HG03565 (cell line): ENCODE results near the gene ATF6.

ENCODE experiments used
- ATAC-seq: cut with Tn5 transposase; IDR thresholded peaks from one replicate; pipeline ENCODE4 v1.9.1; 2021; ENCODE audit warnings: mild to moderate bottlenecking, moderate library complexity; ENCODE audit not compliant: unreplicated experiment

Gene ATF6

DNA sequence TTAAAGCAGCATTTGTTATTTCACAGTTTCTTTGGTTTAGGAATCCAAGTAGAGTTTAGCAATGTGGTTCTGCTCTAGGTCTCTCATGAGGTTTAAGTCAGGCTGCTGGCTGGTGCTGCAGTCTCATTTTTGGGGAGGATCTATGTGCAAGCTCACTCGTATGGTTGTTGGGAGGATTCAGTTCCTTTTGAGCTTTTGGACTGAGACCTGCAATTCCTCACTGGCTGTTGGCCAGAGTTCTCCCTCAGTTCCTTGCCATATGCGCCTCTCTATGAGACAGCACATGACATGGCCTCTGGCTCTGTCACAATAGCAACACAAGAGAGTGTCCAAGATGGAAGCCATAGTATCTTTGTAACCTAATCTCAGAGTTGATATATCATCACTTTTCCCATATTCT is 166.5 kb downstream of the ATF6 start:
- no peak for ATAC-seq

DNA sequence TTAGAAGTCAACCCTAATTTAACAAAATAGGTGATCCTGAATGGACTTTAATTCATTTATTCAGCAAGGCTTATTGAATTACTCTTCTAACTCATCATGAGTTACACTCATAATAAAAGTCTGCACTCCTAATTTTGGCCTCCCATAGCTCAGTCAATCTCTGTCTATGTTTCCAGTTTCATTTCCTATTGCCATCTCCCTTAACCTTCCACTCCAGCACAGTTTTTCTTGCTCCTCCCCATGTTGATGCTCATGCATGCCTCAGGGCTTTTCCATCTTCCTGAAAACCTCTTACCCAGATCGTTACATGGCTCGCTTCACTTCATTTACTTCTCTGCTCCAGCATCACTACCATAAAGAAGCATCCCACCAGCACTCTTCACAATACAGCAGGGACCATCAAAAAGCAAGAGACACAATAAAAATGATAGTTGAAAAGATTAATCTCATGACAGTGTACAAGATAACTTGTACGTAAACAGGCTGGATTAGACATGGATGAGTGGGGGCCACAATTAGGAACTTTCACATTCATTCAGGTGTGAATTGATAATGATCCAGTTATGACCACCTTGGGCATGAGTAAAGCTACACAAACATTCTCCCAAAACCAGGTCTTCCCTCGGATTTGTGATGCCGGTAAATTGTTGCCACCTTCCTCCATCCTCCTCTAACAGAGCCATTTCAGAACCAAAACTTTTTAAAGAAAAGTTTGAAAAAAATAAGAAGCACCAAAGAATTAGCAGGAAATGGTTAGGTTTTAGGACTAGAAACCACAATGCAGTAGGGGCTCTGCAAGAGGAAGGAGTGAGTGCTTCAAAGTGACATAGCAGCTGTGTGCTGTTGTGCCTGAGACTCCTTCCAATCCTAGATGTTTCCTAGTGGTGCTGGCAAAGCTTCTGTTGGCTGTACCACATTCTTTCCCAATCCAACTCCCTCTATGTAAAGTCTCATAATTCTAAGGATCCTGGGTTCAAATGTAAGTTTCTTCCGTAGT is 167.8 kb downstream of the ATF6 start:
- no peak for ATAC-seq

DNA sequence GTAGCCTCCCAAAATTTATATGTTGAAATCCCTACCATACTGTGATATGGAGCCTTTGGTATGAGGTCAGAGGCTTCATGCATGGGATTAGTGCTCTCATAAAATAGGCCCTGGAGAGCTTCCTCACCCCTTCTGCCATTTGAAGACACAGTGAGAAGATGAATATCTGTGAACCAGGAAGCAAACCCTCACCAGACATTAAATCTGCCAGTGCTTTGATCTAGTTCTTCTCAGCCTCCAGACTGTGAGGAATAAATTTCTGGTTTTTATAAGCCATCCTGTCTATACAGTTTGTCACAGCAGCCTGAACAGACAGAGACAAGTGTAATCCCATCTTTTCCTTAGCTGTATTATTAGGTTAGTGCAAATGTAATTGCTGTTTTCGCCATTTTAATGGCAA is 169.1 kb downstream of the ATF6 start:
- no peak for ATAC-seq

DNA sequence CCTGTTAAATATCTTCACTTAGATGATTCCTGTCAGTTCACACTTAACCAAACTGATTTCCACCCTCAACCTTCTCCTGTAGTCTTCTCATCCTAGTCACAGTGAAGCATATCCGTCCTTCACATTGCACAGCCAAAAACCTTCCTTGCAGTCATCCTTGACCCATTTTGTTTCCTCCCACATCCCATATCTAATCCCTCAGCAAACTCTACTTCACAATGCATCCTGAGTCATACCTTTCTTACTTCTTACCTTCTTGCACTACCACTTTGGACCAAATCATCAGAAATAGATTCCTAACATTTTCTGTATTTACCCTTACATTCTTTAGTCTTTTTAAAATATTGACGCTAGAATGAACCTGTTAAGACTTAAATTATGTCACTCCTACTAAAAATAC is 170.7 kb downstream of the ATF6 start:
- no peak for ATAC-seq

DNA sequence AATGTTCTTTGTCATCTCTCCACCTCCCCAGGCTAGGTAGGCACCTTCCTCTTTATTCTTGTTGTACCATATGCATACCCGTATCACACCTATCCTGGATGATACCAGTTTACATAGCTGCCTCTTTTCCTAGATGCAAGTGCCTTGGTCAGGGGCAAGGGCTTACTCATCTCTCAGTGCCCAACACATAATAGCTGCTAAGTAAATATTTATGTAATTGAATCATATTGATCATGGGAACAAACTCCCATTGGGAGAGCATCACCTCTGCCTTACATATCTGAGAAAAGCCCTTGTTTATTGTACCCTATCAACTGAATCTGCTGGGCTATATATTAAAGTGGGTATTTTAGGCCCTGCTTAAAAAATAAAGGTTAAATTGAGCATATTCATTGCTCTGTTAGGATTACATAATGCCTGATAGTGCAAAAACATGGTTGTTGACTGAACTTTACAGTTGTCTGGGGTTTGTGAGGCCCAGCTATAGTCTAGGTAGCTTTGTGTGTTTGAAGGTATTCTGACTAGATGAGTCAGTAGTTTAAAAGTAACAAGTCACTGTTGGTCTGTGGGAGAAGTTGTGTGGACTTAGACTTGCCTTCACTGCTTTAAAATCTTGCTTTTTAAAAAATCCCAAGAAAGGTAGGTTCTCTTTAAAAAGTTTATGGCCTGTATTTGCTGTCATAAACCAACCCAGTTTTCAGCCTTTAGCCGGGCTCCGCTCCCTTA is 174.9 kb downstream of the ATF6 start:
- ATAC-seq = no peak

DNA sequence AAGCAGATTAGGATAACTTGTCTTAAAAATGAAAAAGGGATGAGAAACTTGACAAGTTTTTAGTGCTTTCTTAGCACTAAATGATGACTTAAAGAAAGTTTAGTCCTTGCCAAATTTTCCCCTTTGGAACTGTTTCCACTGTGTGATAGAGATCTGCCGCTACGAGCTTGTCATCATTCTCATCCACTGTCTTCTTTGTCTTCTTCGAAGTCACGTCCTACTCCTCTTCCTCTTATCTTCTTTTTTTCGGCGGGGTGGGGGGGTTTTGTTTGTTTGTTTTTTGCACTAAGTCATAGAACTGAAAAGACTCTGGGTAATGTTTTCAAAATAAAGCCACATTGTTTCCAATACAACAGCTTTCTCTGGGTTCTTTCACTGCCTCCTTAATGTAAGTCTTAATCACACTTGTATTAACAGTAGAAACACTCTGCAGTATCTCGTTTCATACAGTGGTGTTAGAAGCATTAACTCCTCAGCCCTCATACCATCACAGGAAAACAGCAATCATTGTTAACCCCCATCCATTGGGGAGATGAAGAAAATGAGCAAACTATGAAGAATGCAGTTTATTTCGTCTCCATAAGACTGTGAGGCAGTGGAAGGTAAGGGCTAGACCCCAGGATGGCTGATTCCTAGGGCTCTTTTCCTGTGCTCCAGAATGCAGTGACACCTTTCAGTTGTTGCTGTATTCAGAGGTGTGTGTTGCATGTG is 175.8 kb downstream of the ATF6 start:
- no peak for ATAC-seq

DNA sequence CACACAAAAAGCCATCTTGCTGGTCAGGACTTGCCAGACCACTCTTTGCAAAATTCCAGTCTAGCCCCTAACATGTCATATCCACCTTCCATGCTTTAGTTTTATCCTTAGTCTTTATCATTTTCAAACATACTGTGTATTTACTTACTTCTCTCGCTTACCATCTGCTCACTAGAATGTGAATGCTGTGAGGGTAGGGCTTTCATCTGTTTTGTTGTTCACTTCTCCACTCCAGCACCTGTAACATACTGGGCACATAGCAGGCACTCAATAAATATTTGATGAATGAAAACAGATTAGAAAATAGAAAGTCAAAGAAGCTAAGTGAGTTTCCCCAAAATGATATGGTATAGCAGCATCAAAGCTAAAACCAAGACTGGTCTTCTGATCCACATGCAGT is 177.6 kb downstream of the ATF6 start:
- ATAC-seq = no peak

DNA sequence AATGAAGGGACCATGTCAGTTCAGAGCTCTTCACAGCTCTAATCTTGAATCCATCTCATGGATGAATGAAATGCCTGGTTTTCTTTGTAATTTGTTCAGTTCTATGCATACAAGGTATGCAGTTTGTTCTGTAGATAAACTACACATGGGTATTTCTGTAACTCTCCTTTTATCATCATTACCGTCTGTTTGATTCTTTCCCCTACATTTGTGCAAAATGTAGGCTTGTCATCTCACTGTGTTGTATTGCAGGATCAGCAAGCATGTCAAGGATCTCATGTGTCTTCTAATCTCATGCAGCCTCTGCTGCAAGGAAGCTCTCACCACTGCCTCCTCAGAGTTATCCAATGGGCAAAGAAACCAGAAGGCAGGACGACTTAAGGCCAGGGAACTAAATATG is 178.3 kb downstream of the ATF6 start:
- ATAC-seq = no peak

DNA sequence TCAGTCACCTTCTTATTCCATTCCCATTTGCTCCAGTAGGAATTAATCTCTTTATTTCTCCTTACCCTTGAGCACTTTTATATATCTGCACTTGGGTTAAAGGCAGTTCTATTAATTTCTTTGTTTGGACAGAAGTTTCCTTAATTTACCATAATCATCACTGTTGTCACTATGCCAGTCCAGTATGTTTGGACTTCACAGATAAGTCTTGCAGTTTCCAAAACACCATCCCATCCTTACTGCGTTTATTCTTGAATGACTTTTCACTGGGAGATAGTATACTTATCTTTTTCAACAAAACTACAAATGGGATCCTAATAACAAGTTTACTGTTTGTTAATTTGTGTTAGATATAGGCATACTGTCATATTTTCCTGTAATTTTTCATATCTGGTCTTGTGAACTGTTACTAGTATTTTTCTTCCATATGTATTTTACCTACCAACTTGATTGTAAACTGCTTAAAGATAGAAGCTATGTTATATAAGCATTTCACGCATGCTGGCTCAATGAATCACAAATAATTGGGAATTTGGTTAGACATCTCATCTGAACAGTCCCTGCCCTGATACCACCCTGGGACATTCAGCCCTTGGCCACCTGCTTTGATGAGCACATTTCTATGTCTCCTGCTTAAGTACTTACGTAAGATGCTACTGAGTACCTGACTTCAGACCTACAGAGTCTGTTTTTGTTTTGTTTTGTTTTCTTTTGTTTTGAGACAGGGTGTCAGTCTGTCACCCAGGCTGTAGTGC is 179.4 kb downstream of the ATF6 start:
- ATAC-seq = no peak

DNA sequence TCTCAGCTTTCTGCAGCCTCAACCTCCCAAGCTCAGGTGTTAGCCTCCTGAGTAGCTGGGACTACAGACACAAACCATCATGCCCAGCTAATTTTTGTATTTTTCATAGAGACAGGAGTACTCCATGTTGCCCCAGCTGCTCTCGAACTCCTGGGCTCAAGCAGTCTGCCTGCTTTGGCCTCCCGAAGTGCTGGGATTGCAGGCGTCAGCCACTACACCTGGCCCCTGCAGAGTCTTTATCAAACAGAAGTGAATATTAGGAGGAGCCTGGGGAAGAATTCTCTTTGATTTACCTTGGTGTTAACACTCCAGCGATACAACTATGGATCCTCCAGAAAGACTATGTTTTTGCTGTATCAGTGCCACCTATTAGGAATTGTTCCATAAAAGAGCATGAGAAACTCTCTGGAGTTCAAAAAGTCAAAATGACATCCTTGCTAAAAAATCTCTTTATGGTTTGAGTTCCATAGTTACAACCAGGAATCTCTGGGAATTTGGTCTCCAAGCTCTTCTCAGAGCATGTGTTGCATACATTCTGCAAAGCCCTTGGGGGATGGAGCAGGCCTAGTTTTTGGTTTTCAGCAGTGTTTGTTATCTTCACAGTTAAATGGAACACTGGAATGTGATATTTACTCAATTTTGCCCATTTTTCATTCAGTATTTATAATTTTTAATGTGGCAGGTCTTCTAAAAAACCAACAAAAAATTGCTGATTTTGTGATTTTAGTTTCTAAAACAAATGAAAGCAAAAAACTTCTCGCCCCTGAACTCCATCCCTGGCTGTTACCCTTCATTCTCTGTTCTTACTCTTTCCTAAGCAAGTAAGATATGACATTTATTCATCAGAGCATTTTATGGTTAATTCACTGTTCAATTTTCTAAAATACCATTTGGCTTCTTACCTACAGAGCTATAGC is 180.2 kb downstream of the ATF6 start:
- ATAC-seq = no peak

DNA sequence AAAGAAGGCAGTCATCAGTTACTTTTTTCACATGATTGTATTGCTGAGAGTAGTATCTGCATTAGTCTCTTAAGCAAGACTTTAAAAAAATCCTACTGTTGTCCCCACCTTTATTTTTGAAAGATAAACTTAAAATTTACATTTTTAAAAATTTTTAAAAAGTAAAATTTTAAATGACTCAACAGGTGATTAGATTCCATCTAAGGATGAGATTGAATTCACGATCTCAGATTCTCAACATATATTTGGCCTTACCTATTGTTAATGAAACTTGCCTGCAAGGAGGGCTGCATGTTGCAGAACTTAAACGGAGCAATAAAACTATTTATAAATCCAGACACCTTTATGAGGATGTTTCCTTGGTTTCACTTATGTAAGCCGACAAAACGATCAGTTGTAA is 182.3 kb downstream of the ATF6 start:
- ATAC-seq = no peak

DNA sequence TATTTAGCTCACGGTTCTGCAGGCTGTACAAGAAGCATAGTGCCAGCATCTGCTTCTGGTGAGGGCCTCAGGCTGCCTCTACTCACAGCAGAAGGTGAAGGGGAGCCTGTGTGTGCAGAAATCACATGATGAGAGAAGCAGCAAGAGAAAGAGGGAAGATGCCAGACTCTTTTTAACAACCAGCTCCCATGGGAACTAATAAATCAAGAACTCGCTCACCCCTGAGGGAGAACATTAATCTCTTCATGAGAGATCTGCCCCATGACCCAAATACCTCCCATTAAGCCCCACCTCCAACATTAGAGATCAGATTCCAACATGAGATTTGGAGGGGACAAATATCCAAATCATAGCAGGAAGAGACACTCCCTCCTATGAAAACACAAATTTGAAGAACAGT is 183.4 kb downstream of the ATF6 start:
- no peak for ATAC-seq

DNA sequence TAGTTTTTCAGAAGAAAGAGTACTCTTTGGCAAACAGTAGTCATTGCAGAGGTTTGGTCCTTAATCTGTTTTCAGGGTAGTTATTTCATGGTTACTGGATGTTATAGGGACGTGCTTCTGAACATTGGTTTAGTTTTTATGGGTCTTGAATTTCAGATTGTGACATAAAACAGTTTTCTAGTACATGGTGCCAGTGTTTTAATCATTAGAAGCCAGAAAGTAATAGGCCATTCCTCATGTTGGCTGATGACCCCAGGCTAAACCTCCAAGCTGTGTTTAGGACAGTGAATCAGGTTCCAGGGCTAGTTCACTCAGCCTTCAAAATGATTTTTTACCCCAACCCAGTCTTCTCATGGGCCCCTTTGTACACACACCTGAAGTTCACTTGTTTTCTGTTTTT is 184.3 kb downstream of the ATF6 start:
- no peak for ATAC-seq

DNA sequence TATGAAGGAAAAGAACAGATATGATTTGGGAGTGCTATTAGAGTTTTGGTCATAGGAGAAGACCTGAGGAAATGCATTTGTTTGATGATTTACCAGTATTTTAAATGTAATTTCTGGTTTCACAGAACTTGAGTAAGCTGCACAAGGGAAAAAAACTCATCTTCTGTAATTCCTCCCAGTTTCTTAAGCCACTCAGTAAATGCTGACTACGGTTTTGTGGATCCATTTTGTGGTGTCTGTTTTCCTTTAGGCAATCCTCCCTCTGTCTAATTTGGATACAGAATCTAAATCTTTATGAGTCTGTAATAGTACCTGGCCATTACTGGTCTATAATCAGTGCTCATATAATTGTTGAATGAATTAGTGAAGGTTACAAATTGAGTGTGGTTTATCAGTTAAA is 185.5 kb downstream of the ATF6 start:
- ATAC-seq = no peak

DNA sequence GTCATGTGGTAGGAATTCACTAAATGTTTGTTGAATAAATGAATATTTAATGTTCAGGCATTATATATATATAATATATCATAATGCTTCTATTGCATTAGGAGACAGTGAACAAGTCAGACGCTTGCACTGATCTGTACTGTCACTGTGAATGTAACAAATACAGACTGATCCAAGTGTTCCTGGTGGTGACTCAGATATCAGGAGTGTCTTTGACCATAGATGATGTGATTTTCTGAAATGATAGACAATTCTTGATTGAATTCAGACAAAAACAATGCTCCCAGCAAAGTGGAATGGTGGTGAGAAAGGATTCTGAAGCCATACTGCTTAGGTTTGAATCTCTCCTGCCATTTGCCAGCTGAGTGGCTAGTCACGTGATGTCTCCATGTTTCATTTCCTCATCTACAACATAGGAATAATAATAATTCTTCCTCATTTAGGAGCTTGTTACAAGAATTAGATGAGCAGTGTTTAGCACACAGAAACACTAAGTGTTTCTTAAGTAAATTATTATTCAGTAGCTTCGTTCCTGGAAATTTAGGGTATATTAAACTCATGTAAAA is 186.6 kb downstream of the ATF6 start:
- ATAC-seq = no peak

DNA sequence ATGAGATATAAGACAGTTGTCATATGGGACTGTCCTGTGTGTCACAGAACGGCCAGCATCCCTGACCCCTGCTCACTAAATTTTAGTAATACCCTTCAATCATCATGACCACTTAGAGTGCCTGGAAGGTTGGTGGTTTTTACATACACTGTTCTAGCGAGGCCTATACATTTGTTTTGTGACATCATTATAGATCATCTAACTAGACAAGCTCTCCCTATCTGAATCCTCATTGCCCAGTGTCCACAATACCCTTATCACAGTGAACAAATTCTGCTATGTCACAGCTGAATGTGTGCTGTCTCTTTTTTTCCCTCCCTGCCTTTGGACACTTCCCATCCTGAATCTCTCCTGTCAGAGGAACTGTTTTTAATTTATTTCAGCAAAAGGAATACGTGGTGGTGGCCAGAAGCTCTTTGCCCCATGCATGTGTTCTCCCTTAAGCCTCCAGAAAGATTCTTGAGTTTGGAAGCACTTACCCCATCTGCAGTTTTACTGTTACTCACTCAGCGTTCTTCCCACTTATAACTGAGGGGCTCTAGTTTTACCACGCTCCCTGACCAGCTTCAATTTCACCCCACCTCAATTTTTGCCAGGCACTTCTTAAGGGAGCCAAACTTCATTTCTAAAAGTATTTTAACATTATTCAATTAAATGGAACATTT is 187.3 kb downstream of the ATF6 start:
- no peak for ATAC-seq

DNA sequence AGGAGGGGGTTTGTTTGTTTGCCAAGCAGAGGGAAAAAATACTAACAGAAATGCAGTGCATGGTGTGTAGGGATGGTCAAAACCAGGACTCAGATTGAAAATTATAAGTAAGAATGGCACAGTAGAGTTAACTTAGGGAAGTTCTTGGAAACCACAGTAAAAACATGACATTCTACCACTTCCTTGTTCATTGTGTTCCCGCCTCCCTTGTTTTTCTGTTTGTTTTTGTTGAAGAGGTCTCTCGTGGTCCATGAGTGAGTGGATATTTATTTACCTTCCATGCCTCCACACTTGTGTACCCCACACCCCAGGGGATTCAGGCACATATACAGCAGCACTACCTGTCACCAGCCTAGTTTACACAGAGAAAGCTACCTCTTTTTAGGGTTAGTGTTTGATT is 187.9 kb downstream of the ATF6 start:
- no peak for ATAC-seq

DNA sequence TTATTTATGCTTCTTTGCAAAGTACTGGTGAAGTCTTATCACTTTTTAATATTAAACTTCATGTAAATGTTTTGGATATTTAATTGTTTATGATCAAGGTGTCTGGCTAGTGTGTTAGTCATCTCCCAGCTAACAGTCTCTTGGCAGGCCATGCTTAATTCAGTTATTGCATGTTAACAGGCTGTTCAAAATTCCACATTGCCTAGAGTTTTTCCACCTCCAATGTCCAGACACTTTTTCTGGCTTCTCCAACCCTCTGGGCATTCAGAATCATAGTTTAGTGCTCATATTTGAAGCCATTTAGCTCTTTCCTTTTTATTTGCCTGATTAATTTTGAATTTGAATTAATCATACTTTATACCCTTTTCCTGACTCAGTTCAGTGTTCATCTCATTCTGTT is 188.3 kb downstream of the ATF6 start:
- ATAC-seq = no peak

DNA sequence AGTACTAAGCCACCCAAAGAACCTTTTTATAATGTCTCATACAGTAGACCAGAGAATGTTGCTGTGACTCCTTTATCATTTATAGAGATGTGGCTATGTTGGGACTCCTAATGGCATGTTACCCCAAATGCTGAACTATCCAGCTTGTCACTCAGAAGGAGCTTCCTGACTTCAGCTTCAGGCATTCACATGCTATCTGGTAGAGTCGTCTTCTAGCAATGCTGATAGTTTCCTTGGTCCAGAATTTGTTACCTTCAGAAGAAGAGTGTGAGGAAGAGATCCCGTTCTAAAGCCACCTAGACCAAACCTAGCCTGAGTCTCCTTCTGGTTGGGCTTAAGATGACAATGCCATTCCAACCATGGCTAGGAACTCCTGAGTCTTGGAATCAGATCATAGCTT is 189.5 kb downstream of the ATF6 start:
- ATAC-seq = no peak
